ENCODE measurements around the gene GTPBP2. TPM values are rescaled to one million over a fixed set of nuclear protein-coding genes. Genes with fewer than 3 reads are reported as not detected.

Gene GTPBP2
- total RNA-seq, 1 experiment from 2014 or later: 59.4 TPM

- POLR2A ChIA-PET: interaction anchor here (0.6 to 0.9 kb wide), 2 partner anchors 25 to 277 kb away, joined by 4 to 10 read pairs; no protein-coding TSS in a partner anchor
- TF ChIP-seq SIN3A (IDR thresholded peaks at IDR 0.05; ENCODE audit: borderline replicate concordance, insufficient read depth, low read depth, low read length): no peak
- no peak for TF ChIP-seq REST (IDR thresholded peaks at IDR 0.05; ENCODE audit: insufficient read depth in 1 of 2, low read depth in 2 of 2, low read length in 1 of 2)
- TF ChIP-seq TCF7L2 (IDR thresholded peaks at IDR 0.05; ENCODE audit: low read depth, low read length): no peak
- no peak for TF ChIP-seq POLR2AphosphoS5 (IDR thresholded peaks at IDR 0.05; ENCODE audit: low read depth, low read length)
- TF ChIP-seq CTCF (IDR thresholded peaks at IDR 0.05): no peak
- DNase-seq (ENCODE audit: low read depth, low spot score) (no peak), ATAC-seq (peak; percentile 47)
- in situ Hi-C loops (cut with HindIII; ENCODE audit: low pct_unique_long_range_greater_than_20kb, low sequenced_read_pairs) (no loop called here), intact Hi-C loops (cut with micrococcal nuclease; ENCODE audit: unreplicated experiment) (no loop called here)
- Histone ChIP-seq H3K27me3 (ENCODE audit: control insufficient read depth, insufficient read depth, low read length) (no peaks in the 10 kb centered on the region), H3K36me3 (ENCODE audit: control insufficient read depth, insufficient read depth, low read length) (no peaks in the 10 kb centered on the region; the same call in 1 of the 2 replicates), H3K27ac (ENCODE audit: low read length) (peak overlapping the region; percentile 91), H3K4me3 (ENCODE audit: low read depth in 2 of 2, low read length in 2 of 2) (peak overlapping the region; percentile 92 to 93), H3K4me1 (ENCODE audit: control insufficient read depth, insufficient read depth, low read length) (peaks cover 21% of the 10 kb centered on the region), H3K9me3 (ENCODE audit: control insufficient read depth, insufficient read depth, low read depth, low read length) (no peaks in the 10 kb centered on the region)
- TSS peak; percentile 83 for BruUV-seq (replicated peaks)
- CTCF ChIA-PET: interaction anchor here (0.7 to 1.1 kb wide), 2 partner anchors 22 to 452 kb away, joined by 3 to 8 read pairs; no protein-coding TSS in a partner anchor
Observed at GRCh38 chr6:43628393-43629103, 516 bp downstream of the GTPBP2 start.

GRCh38 chr6:43627008-43627825 is 1.8 kb downstream of the GTPBP2 start:
- Histone ChIP-seq H3K9me3 (ENCODE audit: control insufficient read depth, insufficient read depth, low read depth, low read length) (no peaks in the 10 kb centered on the region), H3K27ac (ENCODE audit: low read length) (peak overlapping the region; percentile 60; the same call in 1 of the 2 replicates), H3K4me3 (ENCODE audit: low read depth in 2 of 2, low read length in 2 of 2) (peak overlapping the region; percentile 0 to 92; a peak in 2 of 4 replicates), H3K4me1 (ENCODE audit: control insufficient read depth, insufficient read depth, low read length) (peaks cover 21% of the 10 kb centered on the region), H3K27me3 (ENCODE audit: control insufficient read depth, insufficient read depth, low read length) (no peaks in the 10 kb centered on the region), H3K36me3 (ENCODE audit: control insufficient read depth, insufficient read depth, low read length) (peaks cover under 1% of the 10 kb centered on the region; the same call in 1 of the 2 replicates)
- in situ Hi-C loops (cut with HindIII; ENCODE audit: low pct_unique_long_range_greater_than_20kb, low sequenced_read_pairs): no loop called here
- intact Hi-C loops (cut with micrococcal nuclease; ENCODE audit: unreplicated experiment): no loop called here
- CTCF ChIA-PET: no interaction called here
- DNase-seq (ENCODE audit: low read depth, low spot score) (peak; percentile 90), ATAC-seq (no peak)
- POLR2A ChIA-PET: no interaction called here
- no peak for TF ChIP-seq POLR2AphosphoS5 (IDR thresholded peaks at IDR 0.05; ENCODE audit: low read depth, low read length)
- no peak for TF ChIP-seq CTCF (IDR thresholded peaks at IDR 0.05)
- no peak for TF ChIP-seq TCF7L2 (IDR thresholded peaks at IDR 0.05; ENCODE audit: low read depth, low read length)
- no peak for TF ChIP-seq SIN3A (IDR thresholded peaks at IDR 0.05; ENCODE audit: borderline replicate concordance, insufficient read depth, low read depth, low read length)
- no peak for TF ChIP-seq REST (IDR thresholded peaks at IDR 0.05; ENCODE audit: insufficient read depth in 1 of 2, low read depth in 2 of 2, low read length in 1 of 2)
- no TSS peak for BruUV-seq (replicated peaks)
